MM.1S (cell line): Measurements from ENCODE around the gene COLEC11.
A peak's percentile ranks its signal among the peaks of the same experiment; 100 is the strongest.

Experiments
- DNase-seq: peaks from one replicate; pipeline ENCODE4 v3.0.0-alpha.2; 2015
- H2AFZ ChIP-seq: fragments of 300-600 bp; sonication (generic); 2 replicates; pipeline ENCODE4 v1.6.0; 2016; ENCODE audit warnings: antibody characterized with exemption, low read length
- H3F3A ChIP-seq: fragments of 300-600 bp; sonication (generic); 2 replicates; pipeline ENCODE4 v1.6.1; 2016; ENCODE audit warnings: mild to moderate bottlenecking, antibody characterized with exemption, low read length, moderate library complexity, mixed read lengths; ENCODE audit not compliant: insufficient read depth
- H3K27ac ChIP-seq: fragments of 300-600 bp; sonication (generic); 2 replicates; pipeline ENCODE4 v1.5.1; 2016; ENCODE audit warnings: mild to moderate bottlenecking, low read length
- H3K27me3 ChIP-seq: fragments of 300-600 bp; sonication (generic); replicated peaks from 2 replicates; pipeline ENCODE4 v1.6.0; 2016; ENCODE audit warnings: low read length; ENCODE audit not compliant: insufficient read depth
- H3K36me3 ChIP-seq: fragments of 300-600 bp; sonication (generic); replicated peaks from 2 replicates; pipeline ENCODE4 v1.6.1; 2016; ENCODE audit warnings: mild to moderate bottlenecking, low read length, mixed read lengths; ENCODE audit not compliant: insufficient read depth
- H3K4me1 ChIP-seq: fragments of 300-600 bp; sonication (generic); 2 replicates; pipeline ENCODE4 v1.6.1; 2016; ENCODE audit warnings: low read length, mixed read lengths
- H3K4me2 ChIP-seq: fragments of 300-600 bp; sonication (generic); 2 replicates; pipeline ENCODE4 v1.6.0; 2016; ENCODE audit warnings: low read depth, low read length
- H3K4me3 ChIP-seq: fragments of 300-600 bp; sonication (generic); 2 replicates; pipeline ENCODE4 v1.5.1; 2016; ENCODE audit warnings: low read length, mixed read lengths
- H3K79me2 ChIP-seq: fragments of 300-600 bp; sonication (generic); 2 replicates; pipeline ENCODE4 v1.6.1; 2016; ENCODE audit warnings: mixed run types, low read length, mixed read lengths
- H3K9ac ChIP-seq: fragments of 300-600 bp; sonication (generic); 2 replicates; pipeline ENCODE4 v1.6.1; 2016; ENCODE audit warnings: low read length, mixed read lengths
- H3K9me2 ChIP-seq: fragments of 300-600 bp; sonication (generic); replicated peaks from 2 replicates; pipeline ENCODE4 v1.6.1; 2016; ENCODE audit warnings: mild to moderate bottlenecking, low read length, mixed read lengths; ENCODE audit not compliant: insufficient read depth
- H3K9me3 ChIP-seq: fragments of 300-600 bp; sonication (generic); replicated peaks from 2 replicates; pipeline ENCODE4 v1.6.1; 2016; ENCODE audit warnings: mild to moderate bottlenecking, low read length, mixed read lengths; ENCODE audit not compliant: insufficient read depth
- H4K20me1 ChIP-seq: fragments of 300-600 bp; sonication (generic); 2 replicates; pipeline ENCODE4 v1.6.1; 2016; ENCODE audit warnings: mild to moderate bottlenecking, low read length, moderate library complexity, mixed read lengths; ENCODE audit not compliant: insufficient read depth
- EZH2 ChIP-seq: fragments of 300-600 bp; sonication (generic); optimal IDR thresholded peaks from 2 replicates; pipeline ENCODE3; 2017; ENCODE audit warnings: low read depth, mild to moderate bottlenecking, antibody characterized with exemption, low read length, mixed read lengths
- EZH2phosphoT487 ChIP-seq: fragments of 300-600 bp; sonication (generic); IDR thresholded peaks from 2 replicates; pipeline ENCODE4 v1.6.1; 2018; ENCODE audit warnings: antibody characterized with exemption, low read length
- TF ChIP-seq, protein P1 (sequence below): fragments of 300-600 bp; sonication (generic); IDR thresholded peaks from 2 replicates; pipeline ENCODE4 v1.5.1; 2016; ENCODE audit warnings: antibody characterized with exemption, low read length, mixed read lengths

COLEC11 gene

DNA sequence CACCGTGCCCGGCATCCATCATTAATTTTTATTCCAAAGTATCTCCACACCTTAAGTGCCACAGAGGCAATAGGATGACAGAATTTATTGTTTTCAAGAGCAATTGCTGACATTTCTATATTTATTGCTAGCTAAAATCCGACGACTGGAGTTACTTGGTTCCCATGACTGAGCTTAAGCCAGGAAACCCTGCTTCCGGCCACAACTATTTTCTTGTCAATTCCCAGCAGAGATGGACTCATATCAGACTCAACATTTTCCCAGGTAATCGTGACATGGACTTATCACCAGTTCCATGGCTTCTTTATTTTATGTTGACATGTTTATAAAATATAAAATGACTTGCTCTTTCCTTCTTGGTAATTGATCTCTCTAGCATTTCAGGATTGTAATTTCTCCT is 87.9 kb downstream of the COLEC11 start:
- no peak overlapping the region for H3K9ac ChIP-seq
- H3K9me2 ChIP-seq = no peaks in the 10 kb centered on the region
- no peak overlapping the region for H3K27ac ChIP-seq
- H3K27me3 ChIP-seq = no peaks in the 10 kb centered on the region
- H3K4me1 ChIP-seq = no peaks in the 10 kb centered on the region
- no peaks in the 10 kb centered on the region for H3F3A ChIP-seq
- no peaks in the 10 kb centered on the region for H3K9me3 ChIP-seq
- H3K4me2 ChIP-seq = no peak overlapping the region
- TF ChIP-seq EZH2phosphoT487 (no peak), EZH2 (no peak)
- TF ChIP-seq, protein P1, sequence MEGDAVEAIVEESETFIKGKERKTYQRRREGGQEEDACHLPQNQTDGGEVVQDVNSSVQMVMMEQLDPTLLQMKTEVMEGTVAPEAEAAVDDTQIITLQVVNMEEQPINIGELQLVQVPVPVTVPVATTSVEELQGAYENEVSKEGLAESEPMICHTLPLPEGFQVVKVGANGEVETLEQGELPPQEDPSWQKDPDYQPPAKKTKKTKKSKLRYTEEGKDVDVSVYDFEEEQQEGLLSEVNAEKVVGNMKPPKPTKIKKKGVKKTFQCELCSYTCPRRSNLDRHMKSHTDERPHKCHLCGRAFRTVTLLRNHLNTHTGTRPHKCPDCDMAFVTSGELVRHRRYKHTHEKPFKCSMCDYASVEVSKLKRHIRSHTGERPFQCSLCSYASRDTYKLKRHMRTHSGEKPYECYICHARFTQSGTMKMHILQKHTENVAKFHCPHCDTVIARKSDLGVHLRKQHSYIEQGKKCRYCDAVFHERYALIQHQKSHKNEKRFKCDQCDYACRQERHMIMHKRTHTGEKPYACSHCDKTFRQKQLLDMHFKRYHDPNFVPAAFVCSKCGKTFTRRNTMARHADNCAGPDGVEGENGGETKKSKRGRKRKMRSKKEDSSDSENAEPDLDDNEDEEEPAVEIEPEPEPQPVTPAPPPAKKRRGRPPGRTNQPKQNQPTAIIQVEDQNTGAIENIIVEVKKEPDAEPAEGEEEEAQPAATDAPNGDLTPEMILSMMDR = no peak
- H3K4me3 ChIP-seq = no peak overlapping the region
- no peak for DNase-seq
- no peaks in the 10 kb centered on the region for H4K20me1 ChIP-seq
- no peaks in the 10 kb centered on the region for H3K79me2 ChIP-seq
- no peak overlapping the region for H2AFZ ChIP-seq
- H3K36me3 ChIP-seq = no peaks in the 10 kb centered on the region

DNA sequence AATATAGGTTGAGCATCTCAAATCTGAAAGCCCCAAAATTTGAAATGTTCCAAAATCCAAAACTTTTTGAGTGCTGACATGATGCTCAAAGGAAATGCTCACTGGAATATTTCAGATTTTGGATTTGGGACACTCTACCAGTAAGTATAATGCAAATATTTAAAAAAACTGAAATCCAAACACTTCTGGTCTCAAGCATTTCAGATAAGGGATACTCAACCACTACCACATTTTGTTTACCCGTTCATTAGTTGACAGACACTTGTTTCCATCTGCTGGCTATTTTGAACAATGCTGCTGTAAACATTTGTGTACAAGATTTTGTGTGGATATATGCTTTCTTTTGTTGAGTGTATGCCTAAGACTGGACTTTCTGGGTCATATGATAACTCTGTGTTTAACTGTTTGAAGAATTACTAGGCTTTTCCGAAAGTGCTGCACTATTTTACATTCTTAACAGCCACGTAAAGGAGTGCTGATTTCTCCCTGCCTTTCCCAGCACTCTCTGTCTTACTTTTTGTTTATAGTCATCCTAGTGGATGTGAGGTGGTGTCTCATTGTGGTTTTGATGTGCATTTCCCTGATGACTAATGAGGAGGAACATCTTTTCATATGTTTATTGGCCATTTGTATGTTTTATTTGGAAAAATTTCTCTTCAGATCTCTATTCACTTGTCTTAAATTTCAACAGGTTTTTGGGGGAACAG is 89.0 kb downstream of the COLEC11 start:
- H3K79me2 ChIP-seq = no peaks in the 10 kb centered on the region
- TF ChIP-seq EZH2 = no peak
- H3K4me1 ChIP-seq = no peaks in the 10 kb centered on the region
- no peaks in the 10 kb centered on the region for H3K9me3 ChIP-seq
- H4K20me1 ChIP-seq = no peaks in the 10 kb centered on the region
- no peaks in the 10 kb centered on the region for H3K27me3 ChIP-seq
- no peaks in the 10 kb centered on the region for H3F3A ChIP-seq
- H3K36me3 ChIP-seq = no peaks in the 10 kb centered on the region
- no peak overlapping the region for H2AFZ ChIP-seq
- no peak overlapping the region for H3K27ac ChIP-seq
- H3K4me3 ChIP-seq = no peak overlapping the region
- no peak for DNase-seq
- no peaks in the 10 kb centered on the region for H3K9me2 ChIP-seq
- H3K9ac ChIP-seq = no peak overlapping the region
- H3K4me2 ChIP-seq = no peak overlapping the region

DNA sequence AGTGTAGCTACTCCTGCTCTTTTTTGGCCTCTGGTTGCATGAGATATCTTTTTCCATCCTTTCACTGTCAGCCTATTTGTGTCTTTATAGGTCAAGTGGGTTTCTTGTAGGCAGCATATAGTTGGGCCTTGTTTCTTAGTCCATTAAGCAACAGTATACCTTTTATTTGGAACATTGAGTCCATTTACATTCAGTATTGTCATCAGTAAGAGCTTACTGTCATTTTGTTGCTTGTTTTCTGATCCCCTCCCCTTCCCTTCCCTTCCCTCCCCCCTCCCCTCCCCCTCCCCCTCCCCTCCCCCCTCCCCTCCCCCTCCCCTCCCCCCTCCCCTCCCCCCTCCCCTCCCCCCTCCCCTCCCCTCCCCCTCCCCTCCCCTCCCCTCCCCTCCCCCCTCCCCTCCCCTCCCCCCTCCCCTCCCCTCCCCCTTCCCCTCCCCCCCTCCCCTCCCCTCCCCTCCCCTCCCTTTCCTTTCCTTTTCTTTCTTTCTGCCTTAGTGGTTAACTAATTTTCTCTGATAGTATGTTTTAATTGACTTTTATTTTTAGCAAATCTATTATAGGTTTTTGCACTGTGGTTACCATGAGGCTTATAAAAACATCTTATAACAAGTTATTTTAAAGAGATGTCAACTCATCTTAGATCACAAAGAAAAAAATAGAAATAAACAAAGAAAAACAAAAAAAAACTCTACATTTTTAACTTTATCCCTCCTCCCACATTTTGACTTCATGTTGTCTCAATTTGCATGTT is 95.3 kb downstream of the COLEC11 start:
- H3K27me3 ChIP-seq = no peaks in the 10 kb centered on the region; the same call in 1 of the 2 replicates
- no peak overlapping the region for H2AFZ ChIP-seq
- no peaks in the 10 kb centered on the region for H3K79me2 ChIP-seq
- no peak overlapping the region for H3K27ac ChIP-seq
- no peak overlapping the region for H3K9ac ChIP-seq
- no peaks in the 10 kb centered on the region for H3K9me2 ChIP-seq
- H3F3A ChIP-seq = no peaks in the 10 kb centered on the region
- H3K36me3 ChIP-seq = no peaks in the 10 kb centered on the region
- H3K9me3 ChIP-seq = no peaks in the 10 kb centered on the region
- DNase-seq = no peak
- no peak for TF ChIP-seq EZH2phosphoT487
- no peak for TF ChIP-seq EZH2
- TF ChIP-seq, protein P1 = no peak
- no peaks in the 10 kb centered on the region for H4K20me1 ChIP-seq
- H3K4me1 ChIP-seq = no peaks in the 10 kb centered on the region
- no peak overlapping the region for H3K4me2 ChIP-seq
- H3K4me3 ChIP-seq = no peak overlapping the region

DNA sequence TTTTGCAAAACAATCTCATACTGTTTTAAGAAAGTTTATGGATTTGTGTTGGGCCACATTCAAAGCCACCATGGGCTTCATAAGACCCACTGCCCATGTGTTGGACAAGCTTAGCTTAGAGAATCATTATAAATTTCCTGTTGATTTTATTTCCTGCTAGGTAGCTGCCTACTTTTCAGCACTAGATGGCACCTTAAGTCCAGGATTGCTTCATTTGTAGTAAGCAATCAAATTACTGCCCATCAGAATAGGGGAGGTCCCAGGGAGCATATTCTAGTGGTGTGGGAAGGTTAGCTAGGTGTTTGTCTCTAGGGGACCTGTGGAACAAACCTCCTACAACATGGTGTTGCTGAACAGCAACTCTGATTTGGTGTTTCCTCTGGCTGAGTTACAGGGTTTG is 97.5 kb downstream of the COLEC11 start:
- Histone ChIP-seq H4K20me1 (no peaks in the 10 kb centered on the region), H3K4me1 (no peaks in the 10 kb centered on the region), H3K27me3 (no peaks in the 10 kb centered on the region; the same call in 1 of the 2 replicates), H3K9me2 (no peaks in the 10 kb centered on the region), H3K36me3 (no peaks in the 10 kb centered on the region), H3K9me3 (no peaks in the 10 kb centered on the region), H3F3A (no peaks in the 10 kb centered on the region), H3K79me2 (no peaks in the 10 kb centered on the region), H3K4me2 (no peak overlapping the region), H3K4me3 (no peak overlapping the region), H3K27ac (no peak overlapping the region), H3K9ac (no peak overlapping the region), H2AFZ (no peak overlapping the region)
- no peak for DNase-seq
- TF ChIP-seq, protein P1 = peak; percentile 14; the same call in 1 of the 2 replicates
- no peak for TF ChIP-seq EZH2
